K562 (cell line): ENCODE results near the gene SLC44A5. TPM values are rescaled to one million over a fixed set of nuclear protein-coding genes. Genes with fewer than 3 reads are reported as not detected.

Source experiments
- ATAC-seq: fragments of 200-7000 bp; cut with Tn5 transposase; 3 replicates; pipeline ENCODE4 v1.9.1; 2020; ENCODE audit warnings: moderate library complexity
- BruUV-seq: library from RNA; stranded (reverse); fragments of 400-500 nt; replicated peaks from 2 replicates; lab custom pipeline; 2021; lab: Mats Ljungman, UMichigan
- CTCF ChIA-PET: fragments of 300-600 bp; formaldehyde crosslinking; extraction: SDS; loops from one replicate; lab custom pipeline; 2021; ENCODE audit warnings: low intra/inter-chr PET ratio; lab: Yijun Ruan, JAX
- POLR2A ChIA-PET: fragments of 300-600, 350-650 bp; sonication (Branson Sonifier 250); formaldehyde crosslinking; extraction: SDS; loops from one replicate; lab custom pipeline; 2021; ENCODE audit warnings: antibody characterized with exemption, inconsistent platforms; lab: Yijun Ruan, JAX
- DNase-seq, 4 experiments: peaks; one replicate each; pipeline versions ENCODE4 v3.0.0 to v3.0.0-alpha.2; 2011 to 2018; ENCODE audit warnings: low spot score in 3 of 4, mixed read lengths in 3 of 4; ENCODE audit errors: extremely low read depth in 1 of 4
- FAIRE-seq: peaks from 2 replicates; lab custom pipeline; 2011; peaks lifted over from hg19 to GRCh38; lab: Jason Lieb, UNC
- H2AFZ ChIP-seq: 2 replicates; pipeline ENCODE4 v1.6.0; 2011; ENCODE audit warnings: low read depth, low read length, control low read depth, inconsistent platforms
- H3K27ac ChIP-seq: fragments of 200-600 bp; 3 replicates; pipeline ENCODE4 v1.8.0; 2011; ENCODE audit warnings: low read depth, mild to moderate bottlenecking, control low read depth, inconsistent platforms, low read length, moderate library complexity, mixed read lengths; ENCODE audit errors: extremely low read depth
- H3K27me3 ChIP-seq, 2 experiments: fragments of 300-600 bp in 1 of 2; 2 replicates in 1 of 2; 3 replicates in 1 of 2; pipeline versions ENCODE4 v1.6.0 to v1.8.0; 2011; ENCODE audit warnings: inconsistent platforms in 2 of 2, low read length in 2 of 2, mild to moderate bottlenecking in 1 of 2, mixed read lengths in 1 of 2, moderate library complexity in 1 of 2; ENCODE audit not compliant: control insufficient read depth in 2 of 2, insufficient read depth in 2 of 2
- H3K36me3 ChIP-seq: fragments of 300-600 bp; 3 replicates; pipeline ENCODE4 v1.8.0; 2011; ENCODE audit warnings: mild to moderate bottlenecking, low read length, inconsistent platforms; ENCODE audit not compliant: control insufficient read depth, insufficient read depth
- H3K4me1 ChIP-seq, 2 experiments: fragments of 200-600 bp in 1 of 2; replicated peaks in 1 of 2; 2 replicates in 1 of 2; 3 replicates in 1 of 2; pipeline versions ENCODE4 v1.5.1 to v1.8.0; 2011; ENCODE audit warnings: inconsistent platforms in 2 of 2, low read length in 2 of 2, mild to moderate bottlenecking in 1 of 2, mixed read lengths in 1 of 2, moderate library complexity in 1 of 2; ENCODE audit not compliant: control insufficient read depth in 2 of 2, insufficient read depth in 2 of 2
- H3K4me2 ChIP-seq: 2 replicates; pipeline ENCODE4 v1.6.1; 2011; ENCODE audit warnings: low read length, control low read depth, inconsistent platforms, mixed read lengths; ENCODE audit not compliant: insufficient read depth
- H3K4me3 ChIP-seq: fragments of 200-600 bp; sonication (generic), shearing (Covaris generic); 2 replicates; pipeline ENCODE4 v1.5.1; 2016; ENCODE audit warnings: control low read depth, inconsistent platforms
- H3K79me2 ChIP-seq: fragments of 200-600 bp; 3 replicates; pipeline ENCODE4 v1.8.0; 2011; ENCODE audit warnings: low read length, inconsistent platforms; ENCODE audit not compliant: control insufficient read depth, insufficient read depth
- H3K9ac ChIP-seq, 2 experiments: 2 replicates each; pipeline versions ENCODE4 v1.6.0 to v1.6.1; 2011; ENCODE audit warnings: low read depth in 2 of 2, low read length in 2 of 2, control low read depth in 1 of 2, inconsistent platforms in 1 of 2, mild to moderate bottlenecking in 1 of 2, mixed read lengths in 1 of 2; ENCODE audit not compliant: insufficient read depth in 1 of 2
- H3K9me1 ChIP-seq: one replicate; pipeline ENCODE4 v1.6.0; 2011; ENCODE audit warnings: inconsistent platforms, mild to moderate bottlenecking, low read length, moderate library complexity; ENCODE audit not compliant: control insufficient read depth, insufficient read depth
- H3K9me3 ChIP-seq: replicated peaks from 2 replicates; pipeline ENCODE4 v1.5.1; 2011; ENCODE audit warnings: low read depth, low read length, inconsistent platforms; ENCODE audit not compliant: control insufficient read depth, insufficient read depth
- H4K20me1 ChIP-seq: replicated peaks from 2 replicates; pipeline ENCODE4 v1.6.1; 2011; ENCODE audit warnings: low read length, inconsistent platforms, mixed read lengths; ENCODE audit not compliant: control insufficient read depth, insufficient read depth
- ARID2 ChIP-seq: fragments of 450-650 bp; IDR thresholded peaks from 2 replicates; pipeline ENCODE4 v1.6.1; 2017; ENCODE audit warnings: antibody characterized with exemption, mild to moderate bottlenecking
- ATF2 ChIP-seq: sonication (generic); formaldehyde crosslinking; IDR thresholded peaks from 2 replicates; pipeline ENCODE4 v1.8.1; 2022; ENCODE audit warnings: missing genetic modification reagents
- ATF3 ChIP-seq, 2 experiments: fragments of 450-650 bp in 1 of 2; sonication (generic) in 1 of 2; formaldehyde crosslinking in 1 of 2; IDR thresholded peaks in 1 of 2; conservative IDR thresholded peaks in 1 of 2; 2 replicates each; pipeline versions ENCODE4 v1.6.1 to v1.8.1; 2016 to 2023; ENCODE audit warnings: mild to moderate bottlenecking in 2 of 2, moderate library complexity in 2 of 2, inconsistent platforms in 1 of 2, missing genetic modification reagents in 1 of 2
- ATF6 ChIP-seq: sonication (generic); formaldehyde crosslinking; IDR thresholded peaks from 2 replicates; pipeline ENCODE4 v1.4.0; 2020; ENCODE audit warnings: mild to moderate bottlenecking, missing genetic modification reagents
- DACH1 ChIP-seq: fragments of 450-650 bp; IDR thresholded peaks from 2 replicates; pipeline ENCODE4 v1.6.1; 2018; ENCODE audit not compliant: partially characterized antibody
- MTA3 ChIP-seq: fragments of 450-650 bp; formaldehyde crosslinking; IDR thresholded peaks from 2 replicates; pipeline ENCODE4 v1.6.1; 2017; ENCODE audit warnings: mild to moderate bottlenecking, borderline replicate concordance
- NFIC ChIP-seq: fragments of 450-650 bp; IDR thresholded peaks from 2 replicates; pipeline ENCODE4 v1.6.1; 2017; ENCODE audit warnings: mild to moderate bottlenecking, inconsistent platforms
- ZFP36 ChIP-seq: fragments of 150-350 bp; IDR thresholded peaks from 2 replicates; pipeline ENCODE4 v1.6.1; 2018; ENCODE audit warnings: low read length, low read depth; ENCODE audit not compliant: partially characterized antibody
- ZKSCAN1 ChIP-seq: fragments of 150-350 bp; IDR thresholded peaks from 2 replicates; pipeline ENCODE4 v1.6.1; 2016; ENCODE audit warnings: low read depth, low read length
- ZNF174 ChIP-seq: fragments of 250-450 bp; sonication (Bioruptor Pico); IDR thresholded peaks from 2 replicates; pipeline ENCODE4 v1.4.0; 2020; ENCODE audit warnings: mild to moderate bottlenecking
- ZNF436 ChIP-seq: fragments of 250-450, 450-650 bp; sonication (Bioruptor Pico); formaldehyde crosslinking; IDR thresholded peaks from 2 replicates; pipeline ENCODE4 v1.7.0; 2020; ENCODE audit warnings: mild to moderate bottlenecking
- ZNF668 ChIP-seq: fragments of 250-450 bp; sonication (Bioruptor Pico); IDR thresholded peaks from 2 replicates; pipeline ENCODE4 v1.8.0; 2022; ENCODE audit warnings: mild to moderate bottlenecking, inconsistent platforms
- WGBS: fragments of 100-300 bp; shearing (Covaris generic); methylation state at CpG from one replicate; pipeline ENCODE4 v1.1.6; 2016; ENCODE audit warnings: low coverage, mixed read lengths; ENCODE audit not compliant: insufficient coverage; ENCODE audit errors: missing lambda C conversion rate; 5-methylcytosine and 5-hydroxymethylcytosine counted together
- in situ Hi-C: fragments of 300-500 bp; cut with MboI; formaldehyde crosslinking; loops from 4 replicates; pipeline ENCODE4 v1.15.0; 2018; ENCODE audit warnings: inconsistent platforms, mixed read lengths
- intact Hi-C: fragments of 100-400 bp; cut with micrococcal nuclease; formaldehyde crosslinking; loops from 2 replicates; pipeline ENCODE4 v1.14.2; 2022
- polyA plus RNA-seq, 8 experiments: library from polyadenylated mRNA; depleted of rRNA in 4 of 8; stranded (reverse) in 5 of 8; unstranded in 3 of 8; fragments of >200 nt; fragmentation: Nextera tagmentation in 2 of 8; fragmentation: Illumina TruSeq in 1 of 8; extraction: Ambion mirVana in 2 of 8; extraction: Trizol in 1 of 8; gene quantifications; 2 replicates each; pipeline versions ENCODE4 v1.2.1 to v1.2.3, GENCODE V29; 2011 to 2014; ENCODE audit warnings: inconsistent platforms in 1 of 8, missing spikeins in 1 of 8
- total RNA-seq, 7 experiments: library from RNA; depleted of rRNA in 6 of 7; stranded (reverse); fragments of >200 nt in 6 of 7; fragmentation: Illumina TruSeq in 2 of 7; extraction: Trizol in 2 of 7; gene quantifications; 2 replicates each; pipeline versions ENCODE4 v1.2.1 to v1.2.3, GENCODE V29; 2011 to 2021; ENCODE audit warnings: low replicate concordance in 1 of 7

Gene SLC44A5
- total and polyA plus RNA-seq, 9 of the 15 experiments (the other 6 are each of a cell fraction or from before 2014, with no cell fraction given): 1.2 to 10.1 (median 3.2) TPM

- ChIA-PET POLR2A (interaction anchor here (0.7 to 2.2 kb wide), 2 partner anchors 10 to 12 kb away, joined by 3 to 13 read pairs; no protein-coding TSS in a partner anchor), CTCF (no interaction called here)
- no peak for FAIRE-seq
- 5% methylated on average over 1 of the region's 1 CpG for WGBS
- Histone ChIP-seq H3K9ac (no peak overlapping the region), H3K27ac (no peak overlapping the region), H3K4me3 (no peak overlapping the region), H3K27me3 (no peaks in the 10 kb centered on the region), H3K9me1 (no peaks in the 10 kb centered on the region), H2AFZ (no peak overlapping the region), H4K20me1 (no peaks in the 10 kb centered on the region), H3K4me2 (no peak overlapping the region), H3K4me1 (no peaks in the 10 kb centered on the region), H3K9me3 (no peaks in the 10 kb centered on the region; the same call in 1 of the 2 replicates), H3K79me2 (no peaks in the 10 kb centered on the region), H3K36me3 (no peaks in the 10 kb centered on the region)
- intact Hi-C loops (no loop called here), in situ Hi-C loops (no loop called here)
- no peak for TF ChIP-seq ZKSCAN1
- TF ChIP-seq ZFP36: peak; percentile 74
- TF ChIP-seq ZNF668: no peak
- TF ChIP-seq MTA3: no peak
- BruUV-seq: no TSS peak
- ATAC-seq: no peak
- DNase-seq: no peak
Measured at GRCh38 chr1:75484789-75485188, 126.1 kb downstream of the SLC44A5 start.

GRCh38 chr1:75482951-75483350 lies 128.0 kb downstream of the SLC44A5 start:
- no peaks in the 10 kb centered on the region for H4K20me1 ChIP-seq
- H3K9me1 ChIP-seq: no peaks in the 10 kb centered on the region
- no peak overlapping the region for H3K27ac ChIP-seq
- H3K9ac ChIP-seq: no peak overlapping the region
- no peak overlapping the region for H3K4me3 ChIP-seq
- H2AFZ ChIP-seq: no peak overlapping the region
- no peaks in the 10 kb centered on the region for H3K79me2 ChIP-seq
- H3K4me2 ChIP-seq: no peak overlapping the region
- intact Hi-C loops (no loop called here), in situ Hi-C loops (no loop called here)
- ChIA-PET CTCF (no interaction called here), POLR2A (interaction anchor here (2.2 kb wide), 1 partner anchor 10 kb away, joined by 13 read pairs; no protein-coding TSS in a partner anchor)
- H3K4me1 ChIP-seq: no peaks in the 10 kb centered on the region
- no peak for ATAC-seq
- no peaks in the 10 kb centered on the region for H3K27me3 ChIP-seq
- H3K36me3 ChIP-seq: no peaks in the 10 kb centered on the region
- no TSS peak for BruUV-seq
- no peak for DNase-seq
- FAIRE-seq: no peak
- 37% methylated on average over 2 of the region's 2 CpGs for WGBS
- H3K9me3 ChIP-seq: no peaks in the 10 kb centered on the region; the same call in 1 of the 2 replicates
- TF ChIP-seq ATF3 (IDR thresholded peaks at IDR 0.05) (no peak), ATF3 (CRISPR knock-in tag; conservative IDR thresholded peaks at IDR 0.05) (no peak), DACH1 (no peak), NFIC (no peak), ZNF436 (CRISPR knock-in tag) (no peak), ZNF174 (CRISPR knock-in tag) (no peak), ATF6 (CRISPR knock-in tag) (no peak), ATF2 (CRISPR knock-in tag) (no peak), ARID2 (no peak)
